Esophagus (tissue), 2 donors: ENCODE measurements around the gene NEU2. TPM values are rescaled to one million over a fixed set of nuclear protein-coding genes. Genes with fewer than 3 reads are reported as not detected.
"Not testable (repeated sequence)": the region's sequence is repeated elsewhere in the genome, so short reads cannot be mapped to it uniquely, and the experiment has no call there.

Experiments used
- H3K27ac ChIP-seq, 2 donors: one replicate each; pipeline ENCODE4 v1.5.1; 2013; ENCODE audit warnings: low read depth in 2 of 2, mild to moderate bottlenecking in 2 of 2, inconsistent platforms in 1 of 2, low read length in 1 of 2, moderate library complexity in 1 of 2
- H3K27me3 ChIP-seq, 2 donors: one replicate each; pipeline ENCODE4 v1.6.1; 2013; ENCODE audit warnings: low read length in 2 of 2, control low read depth in 1 of 2, mild to moderate bottlenecking in 1 of 2; ENCODE audit not compliant: insufficient read depth in 2 of 2, control insufficient read depth in 1 of 2
- H3K36me3 ChIP-seq, 2 donors: one replicate each; pipeline ENCODE4 v1.6.1; 2013; ENCODE audit warnings: low read length in 1 of 2; ENCODE audit not compliant: control insufficient read depth in 2 of 2, insufficient read depth in 2 of 2
- H3K4me1 ChIP-seq, 2 donors: one replicate each; pipeline ENCODE4 v1.6.1; 2013; ENCODE audit warnings: low read length in 1 of 2; ENCODE audit not compliant: control insufficient read depth in 2 of 2, insufficient read depth in 2 of 2
- H3K4me3 ChIP-seq, 2 donors: one replicate each; pipeline ENCODE4 v1.5.1; 2013; ENCODE audit warnings: low read length in 2 of 2, mild to moderate bottlenecking in 2 of 2, low read depth in 1 of 2, moderate library complexity in 1 of 2
- H3K9me3 ChIP-seq, 2 donors: one replicate each; pipeline ENCODE4 v1.6.1; 2013; ENCODE audit warnings: mild to moderate bottlenecking in 2 of 2, low read depth in 1 of 2, low read length in 1 of 2, moderate library complexity in 1 of 2; ENCODE audit not compliant: control insufficient read depth in 2 of 2, insufficient read depth in 1 of 2
- WGBS, 2 donors: extraction: QIAGEN DNeasy Blood & Tissue Kit; methylation state at CpG; one replicate each; pipeline ENCODE4 v1.1.7; 2013; 5-methylcytosine and 5-hydroxymethylcytosine counted together
- polyA plus RNA-seq, 2 donors: library from polyadenylated mRNA; stranded (reverse); fragments of 200-250 nt; gene quantifications; one replicate each; pipeline ENCODE4 v1.2.3, GENCODE V29; 2013
- donor health status: healthy with polysubstance abuse.
- donor health status: Bipolar disorder and iron deficiency.

The NEU2 gene
- polyA plus RNA-seq, 2 donors, result not detected

- Histone ChIP-seq H3K36me3 (no peaks in the 10 kb centered on the region), H3K27ac (peak overlapping the region; percentile 50 to 80), H3K27me3 (no peaks in the 10 kb centered on the region), H3K4me3 (peak overlapping the region; percentile 41 to 64), H3K9me3 (no peaks in the 10 kb centered on the region), H3K4me1 (peaks cover 0 to 12% of the 10 kb centered on the region in 2 donors)
- WGBS, 2 donors, result 58 to 64% methylated on average over 10 of the region's 10 CpGs
Measured at GRCh38 chr2:233060980-233061590, 28.6 kb downstream of the NEU2 start.

DNA sequence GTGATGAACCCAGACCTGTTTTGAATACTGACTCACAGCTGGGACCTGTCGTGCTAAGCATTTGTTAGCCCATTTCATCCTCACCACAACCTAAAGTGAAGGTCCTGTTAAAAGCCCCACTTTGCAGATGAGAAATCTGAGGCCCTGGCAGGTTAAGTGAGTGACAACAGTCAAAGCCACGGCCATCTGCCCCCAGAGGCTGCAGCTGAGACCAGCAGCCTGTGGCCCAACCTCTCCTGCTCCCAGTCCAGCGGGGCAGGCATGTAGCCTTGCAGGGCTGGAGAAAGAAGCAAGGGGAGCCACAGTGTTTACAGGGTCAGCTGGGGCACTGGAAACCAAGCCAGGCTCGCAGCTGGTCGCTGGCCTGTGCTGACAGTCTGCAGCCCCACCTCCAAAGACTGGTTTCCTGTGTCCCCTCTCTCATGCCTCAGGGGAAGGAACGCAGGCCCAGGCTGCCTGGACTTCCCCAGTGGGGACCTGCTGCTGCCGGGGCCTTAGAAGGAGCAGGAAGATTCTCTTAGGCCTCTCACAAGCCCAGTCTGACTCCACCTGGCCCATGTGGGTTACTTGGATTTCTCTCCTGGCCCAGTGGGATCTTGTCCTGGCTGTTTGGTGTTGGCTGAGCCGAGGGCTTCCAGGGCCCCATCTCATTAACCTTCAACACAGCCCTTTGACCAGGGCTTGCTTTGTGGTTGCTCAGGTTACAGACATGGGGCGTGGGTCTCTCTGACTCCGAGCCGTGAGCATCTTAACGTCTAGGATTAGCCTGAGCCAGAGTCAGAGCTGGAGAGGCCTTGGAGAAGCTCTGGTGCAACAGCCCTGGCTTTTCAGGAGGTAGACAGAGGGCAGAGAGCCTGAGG, 29.3 kb downstream of the NEU2 start:
- H3K4me1 ChIP-seq, result peaks cover 0 to 13% of the 10 kb centered on the region in 2 donors
- H3K9me3 ChIP-seq, result no peaks in the 10 kb centered on the region
- H3K36me3 ChIP-seq, result no peaks in the 10 kb centered on the region
- no peaks in the 10 kb centered on the region for H3K27me3 ChIP-seq
- WGBS, 2 donors, result 46 to 52% methylated on average over 12 of the region's 12 CpGs
- peak overlapping the region; percentile 41 to 64 for H3K4me3 ChIP-seq
- H3K27ac ChIP-seq, result peak overlapping the region; percentile 50 to 80

DNA sequence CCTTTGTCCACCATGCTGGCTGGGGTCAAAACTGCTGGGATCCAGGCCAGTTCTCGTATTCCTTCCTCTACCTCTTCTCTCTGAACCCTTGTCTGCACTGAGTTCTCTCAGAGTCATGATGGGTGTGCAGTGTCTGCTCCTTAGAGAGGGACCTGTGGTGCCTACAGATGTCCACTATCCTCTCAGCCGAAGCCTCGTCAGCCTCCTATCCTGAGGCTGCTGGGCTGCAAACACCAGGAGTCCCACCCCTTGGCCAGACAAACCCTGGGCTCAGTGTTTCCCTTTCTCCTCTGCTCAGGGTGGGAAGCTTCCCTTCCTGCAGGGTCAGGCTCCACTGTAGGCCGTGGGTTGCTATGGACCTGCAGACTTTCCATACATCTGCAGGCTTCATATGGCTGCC, 30.0 kb downstream of the NEU2 start:
- 56 to 76% methylated on average over 4 of the region's 4 CpGs for WGBS, 2 donors
- peak overlapping the region; percentile 20 to 40 for H3K27ac ChIP-seq
- peak overlapping the region; percentile 41 to 64 for H3K4me3 ChIP-seq
- peaks cover 0 to 13% of the 10 kb centered on the region in 2 donors for H3K4me1 ChIP-seq
- no peaks in the 10 kb centered on the region for H3K36me3 ChIP-seq
- H3K27me3 ChIP-seq, result no peaks in the 10 kb centered on the region
- H3K9me3 ChIP-seq, result no peaks in the 10 kb centered on the region

- Histone ChIP-seq H3K36me3 (no peaks in the 10 kb centered on the region), H3K9me3 (no peaks in the 10 kb centered on the region), H3K27ac (no peak overlapping the region), H3K4me1 (peaks cover 0 to 15% of the 10 kb centered on the region in 2 donors), H3K4me3 (no peak overlapping the region), H3K27me3 (no peaks in the 10 kb centered on the region)
- 67 to 81% methylated on average over 6 of the region's 6 CpGs for WGBS, 2 donors
Measured at GRCh38 chr2:233062946-233063268, 30.4 kb downstream of the NEU2 start.

GRCh38 chr2:233063269-233063975, 30.9 kb downstream of the NEU2 start:
- peaks cover 0 to 15% of the 10 kb centered on the region in 2 donors for H3K4me1 ChIP-seq
- no peak overlapping the region for H3K4me3 ChIP-seq

GRCh38 chr2:233063976-233064411, 31.5 kb downstream of the NEU2 start:
- H3K4me1 ChIP-seq, result peaks cover 0 to 15% of the 10 kb centered on the region in 2 donors
- H3K36me3 ChIP-seq, result no peaks in the 10 kb centered on the region
- WGBS, 2 donors, result 86% methylated on average over 9 of the region's 9 CpGs
- no peaks in the 10 kb centered on the region for H3K27me3 ChIP-seq
- no peaks in the 10 kb centered on the region for H3K9me3 ChIP-seq
- H3K4me3 ChIP-seq, result no peak overlapping the region
- no peak overlapping the region for H3K27ac ChIP-seq

More at GRCh38 chr2:233063269-233063975, 30.9 kb downstream of the NEU2 start:
- Histone ChIP-seq H3K36me3 (no peaks in the 10 kb centered on the region), H3K27me3 (no peaks in the 10 kb centered on the region), H3K27ac (no peak overlapping the region), H3K9me3 (no peaks in the 10 kb centered on the region)
- WGBS, 2 donors, result 71 to 76% methylated on average over 13 of the region's 13 CpGs

GRCh38 chr2:233064530-233065199, 32.2 kb downstream of the NEU2 start:
- 77 to 80% methylated on average over 16 of the region's 16 CpGs for WGBS, 2 donors
- Histone ChIP-seq H3K27ac (no peak overlapping the region), H3K4me1 (peaks cover 0 to 13% of the 10 kb centered on the region in 2 donors)

DNA sequence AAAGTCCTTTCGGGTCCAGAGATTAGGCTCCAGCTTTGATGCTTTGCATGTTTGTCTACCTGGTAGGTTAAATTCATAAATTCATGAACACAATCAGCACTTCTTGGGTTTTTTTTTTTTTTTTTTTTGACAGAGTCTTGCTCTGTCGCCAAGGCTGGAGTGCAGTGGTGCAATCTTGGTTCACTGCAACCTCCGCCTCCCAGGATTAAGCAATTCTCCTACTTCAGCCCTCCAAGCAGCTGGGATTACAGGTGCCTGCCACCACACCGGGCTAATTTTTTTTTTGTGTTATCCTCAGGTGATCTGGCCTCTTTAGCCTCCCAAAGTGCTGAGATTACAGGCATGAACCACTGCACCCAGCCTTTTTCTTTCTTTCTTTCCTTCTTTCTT, 32.7 kb downstream of the NEU2 start:
- H3K4me1 ChIP-seq, result peaks cover 0 to 13% of the 10 kb centered on the region in 2 donors
- H3K9me3 ChIP-seq, H3K36me3 ChIP-seq, H3K27ac ChIP-seq, H3K27me3 ChIP-seq, H3K4me3 ChIP-seq: not testable (repeated sequence)
- WGBS, 2 donors, result 60 to 78% methylated on average over 4 of the region's 4 CpGs

More at GRCh38 chr2:233064530-233065199, 32.2 kb downstream of the NEU2 start:
- H3K36me3 ChIP-seq, result no peaks in the 10 kb centered on the region
- H3K27me3 ChIP-seq, result no peaks in the 10 kb centered on the region
- no peaks in the 10 kb centered on the region for H3K9me3 ChIP-seq
- no peak overlapping the region for H3K4me3 ChIP-seq

DNA sequence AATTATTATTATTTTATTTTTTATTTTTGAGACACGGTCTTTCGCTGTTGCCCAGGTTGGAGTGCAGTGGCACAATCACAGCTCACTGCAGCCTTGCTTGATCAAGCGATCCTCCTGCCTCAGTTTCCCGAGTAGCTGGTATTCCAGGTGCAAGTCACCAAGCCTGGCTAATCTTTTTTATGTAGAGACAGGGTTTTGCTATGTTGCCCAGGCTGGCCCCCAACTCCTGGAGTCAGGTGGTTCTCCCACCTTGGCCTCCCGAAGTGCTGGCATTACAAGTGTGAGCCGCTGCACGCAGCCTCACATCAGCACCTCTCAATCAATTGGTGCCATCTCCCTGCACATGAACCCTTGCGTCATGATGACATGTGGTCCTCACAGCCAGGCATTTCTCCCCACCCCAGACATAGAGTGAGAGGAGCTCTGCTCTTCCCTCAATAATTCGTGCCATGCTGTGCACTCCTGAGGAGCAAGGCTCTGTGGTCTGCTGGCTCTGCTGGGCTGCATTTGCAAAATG, 33.5 kb downstream of the NEU2 start:
- Histone ChIP-seq H3K9me3 (no peaks in the 10 kb centered on the region), H3K4me3 (no peak overlapping the region), H3K4me1 (peaks cover 0 to 13% of the 10 kb centered on the region in 2 donors), H3K27me3 (no peaks in the 10 kb centered on the region), H3K36me3 (no peaks in the 10 kb centered on the region), H3K27ac (no peak overlapping the region)
- 95 to 98% methylated on average over 9 of the region's 9 CpGs for WGBS, 2 donors
